GM19025 (cell line): ENCODE results near the gene SLC22A3.
"Not testable (repeated sequence)": the region's sequence is repeated elsewhere in the genome, so short reads cannot be mapped to it uniquely, and the experiment has no call there.

Experiments used
- ATAC-seq: cut with Tn5 transposase; IDR thresholded peaks from one replicate; pipeline ENCODE4 v1.9.1; 2021; ENCODE audit warnings: mild to moderate bottlenecking, low read depth, moderate library complexity; ENCODE audit not compliant: unreplicated experiment

SLC22A3 gene

DNA sequence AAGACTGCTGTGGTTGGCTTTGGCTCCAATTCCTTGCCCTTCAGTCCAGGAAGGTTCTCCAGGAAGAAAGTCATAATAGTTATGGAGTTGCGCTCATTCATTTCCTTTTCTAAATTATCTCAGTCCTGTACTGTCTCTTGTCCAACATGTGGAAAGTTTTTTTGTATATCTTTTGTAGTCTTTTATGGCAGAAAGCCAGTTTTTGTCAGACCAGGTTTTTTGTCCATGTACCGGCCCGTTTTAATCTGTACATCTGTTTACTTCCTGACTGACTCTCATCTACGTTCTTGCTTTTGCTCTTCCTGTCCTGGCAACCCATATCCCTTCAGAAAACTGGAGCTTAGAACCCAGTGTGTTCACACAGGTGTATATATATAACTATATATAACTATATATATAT lies 127.9 kb downstream of the SLC22A3 start:
- ATAC-seq: not testable (repeated sequence)

DNA sequence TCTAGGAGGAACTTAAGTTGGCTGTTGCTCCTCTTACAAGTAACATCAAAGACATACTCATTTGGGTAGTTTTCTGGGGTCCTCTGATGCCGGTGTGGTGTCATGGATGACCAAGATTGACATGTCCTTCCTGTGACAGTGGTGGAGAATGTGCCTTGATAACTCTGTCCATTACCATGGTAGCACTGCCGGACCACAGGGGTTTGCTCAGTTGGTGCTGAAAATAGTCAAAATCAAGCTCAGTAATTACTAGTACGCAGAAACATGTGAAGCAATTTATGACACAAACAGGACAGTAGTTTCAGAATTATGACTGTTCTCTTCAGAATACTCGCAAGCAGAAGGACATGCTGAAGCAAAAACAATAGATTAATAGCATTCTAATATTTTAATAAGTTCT lies 128.9 kb downstream of the SLC22A3 start:
- not testable (repeated sequence) for ATAC-seq

DNA sequence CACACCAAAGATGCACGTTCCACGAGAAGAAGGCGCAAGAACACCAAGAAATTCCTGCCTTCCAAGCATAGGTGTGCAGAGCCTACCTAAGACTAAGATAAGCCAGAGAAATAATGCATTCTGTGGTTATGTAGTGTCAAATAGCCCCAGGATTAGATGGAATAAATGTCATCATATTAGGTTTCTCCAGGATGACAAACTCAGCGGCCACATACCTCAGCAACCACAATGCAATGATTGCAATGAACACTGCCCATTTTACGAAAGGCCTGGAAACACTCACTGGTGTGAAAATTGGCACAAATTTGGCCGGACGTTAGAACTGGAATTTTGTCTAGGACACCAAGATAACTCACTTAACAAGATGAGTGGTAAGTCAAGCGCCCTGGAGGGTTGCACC lies 129.7 kb downstream of the SLC22A3 start:
- no peak for ATAC-seq

DNA sequence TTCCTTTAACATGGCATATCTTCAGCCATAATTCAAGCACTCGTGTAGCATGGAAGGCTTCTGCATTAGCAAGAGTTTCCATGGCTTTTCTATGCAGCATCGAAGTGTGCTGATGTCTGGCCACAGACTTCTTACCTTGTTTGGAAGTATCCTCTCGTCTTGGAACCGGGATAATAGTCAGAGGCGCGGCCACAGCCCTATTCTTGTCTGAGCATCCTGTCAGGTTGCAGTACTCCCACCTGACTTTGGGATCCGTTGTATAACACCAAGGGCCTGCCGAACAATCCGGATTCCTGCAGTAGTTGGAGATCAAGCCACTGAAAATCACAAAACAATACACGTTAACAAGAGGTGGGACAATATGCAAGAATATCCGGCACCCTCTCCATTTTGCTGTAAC lies 138.9 kb downstream of the SLC22A3 start:
- ATAC-seq: no peak

DNA sequence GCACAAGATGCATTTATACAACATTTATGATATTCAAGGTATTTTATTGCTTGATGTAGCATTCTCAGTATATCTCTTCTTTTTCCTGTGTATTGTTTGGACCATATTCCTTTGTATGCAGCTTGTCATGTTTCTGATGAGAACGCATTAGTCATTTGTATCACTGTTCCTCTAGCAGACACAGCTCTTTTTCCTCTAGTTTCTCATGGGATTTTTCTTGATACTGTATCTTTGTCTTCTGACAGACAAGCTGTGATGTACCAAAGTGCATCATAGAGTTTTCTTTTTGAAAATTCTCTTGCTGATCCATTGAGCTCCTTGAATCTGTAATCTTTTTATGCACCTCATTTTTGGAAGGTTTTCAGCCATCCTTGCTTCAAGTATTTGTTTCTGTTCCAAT lies 140.9 kb downstream of the SLC22A3 start:
- no peak for ATAC-seq

DNA sequence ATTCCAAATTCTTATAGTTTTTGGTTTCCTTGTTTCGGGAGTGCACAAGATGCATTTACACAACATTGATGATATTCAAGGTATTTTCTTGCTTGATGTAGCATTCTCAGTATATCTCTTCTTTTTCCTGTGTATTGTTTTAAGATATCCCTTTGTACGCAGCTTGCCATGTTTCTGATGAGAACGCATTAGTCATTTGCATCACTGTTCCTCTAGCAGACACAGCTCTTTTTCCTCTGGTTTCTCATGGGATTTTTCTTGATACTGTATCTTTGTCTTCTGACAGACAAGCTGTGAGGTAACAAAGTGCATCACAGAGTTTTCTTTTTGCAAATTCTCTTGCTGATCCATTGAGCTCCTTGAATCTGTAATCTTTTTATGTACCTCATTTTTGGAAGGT lies 146.4 kb downstream of the SLC22A3 start:
- ATAC-seq: no peak

DNA sequence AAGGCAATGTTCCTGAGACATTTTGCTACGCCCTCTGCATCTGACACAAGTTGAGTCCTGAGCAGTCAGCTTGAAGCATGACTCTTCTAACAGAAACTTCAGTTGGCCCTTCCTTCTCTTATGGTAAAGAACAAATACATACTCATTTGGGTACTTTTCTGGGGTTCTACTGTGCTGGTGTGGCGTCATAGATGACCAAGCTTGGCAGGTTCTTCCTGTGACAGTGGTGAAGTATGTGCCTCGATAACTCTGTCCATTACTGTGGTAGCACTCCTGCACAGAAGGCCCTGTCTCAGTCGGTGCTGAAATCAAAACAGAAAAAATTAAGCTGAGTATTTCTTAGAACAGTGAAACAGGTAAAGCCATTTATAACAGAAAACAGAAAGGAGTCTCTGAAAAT lies 152.5 kb downstream of the SLC22A3 start:
- ATAC-seq: no peak
